Measurements from ENCODE around the gene DACH1.

The DACH1 gene

DNA sequence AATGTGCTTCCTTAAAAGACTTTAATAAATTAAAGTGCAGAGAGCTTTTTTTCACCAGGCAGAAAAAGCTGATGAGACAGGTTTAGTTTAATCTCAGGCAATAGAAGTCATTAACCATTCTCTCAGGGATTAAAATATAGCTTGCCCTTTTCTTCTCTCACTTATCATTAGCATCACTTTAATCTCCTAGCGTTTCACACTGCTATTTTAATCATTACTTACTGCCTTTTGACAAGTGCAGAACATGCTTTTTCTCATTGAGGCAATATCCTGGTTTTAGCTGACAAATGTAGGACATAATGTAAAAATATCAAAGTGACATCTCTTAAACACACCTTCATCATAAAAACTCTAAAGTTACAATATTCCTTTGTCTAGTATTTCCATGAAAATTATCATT is 94.6 kb downstream of the DACH1 start:
- DNase-seq: no peak

GRCh38 chr13:71771144-71771543 is 95.9 kb downstream of the DACH1 start:
- no peak for DNase-seq

GRCh38 chr13:71770710-71771109 is 96.3 kb downstream of the DACH1 start:
- no peak for DNase-seq

DNA sequence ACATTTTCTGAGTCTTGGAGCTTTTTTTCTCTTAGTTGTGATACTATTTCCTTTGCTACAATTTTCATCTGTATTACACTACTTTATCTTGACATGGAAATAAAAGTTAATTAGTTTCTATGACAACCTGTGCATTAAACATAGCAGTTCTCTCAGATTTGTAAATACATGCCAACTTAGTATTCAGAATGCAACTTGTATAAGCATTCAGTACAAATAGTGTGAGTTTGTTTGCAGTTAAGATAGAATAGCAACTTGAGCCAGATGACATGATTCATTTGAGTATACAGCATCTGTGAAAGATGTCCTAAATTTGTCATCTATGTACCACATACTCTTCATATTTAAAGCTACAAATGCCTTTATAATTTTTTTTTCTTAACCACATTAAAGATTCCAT is 98.1 kb downstream of the DACH1 start:
- DNase-seq: no peak

- DNase-seq: no peak
Observed at GRCh38 chr13:71759651-71760511, 107.1 kb downstream of the DACH1 start.

- no peak for DNase-seq
Observed at GRCh38 chr13:71758828-71759227, 108.2 kb downstream of the DACH1 start.

DNA sequence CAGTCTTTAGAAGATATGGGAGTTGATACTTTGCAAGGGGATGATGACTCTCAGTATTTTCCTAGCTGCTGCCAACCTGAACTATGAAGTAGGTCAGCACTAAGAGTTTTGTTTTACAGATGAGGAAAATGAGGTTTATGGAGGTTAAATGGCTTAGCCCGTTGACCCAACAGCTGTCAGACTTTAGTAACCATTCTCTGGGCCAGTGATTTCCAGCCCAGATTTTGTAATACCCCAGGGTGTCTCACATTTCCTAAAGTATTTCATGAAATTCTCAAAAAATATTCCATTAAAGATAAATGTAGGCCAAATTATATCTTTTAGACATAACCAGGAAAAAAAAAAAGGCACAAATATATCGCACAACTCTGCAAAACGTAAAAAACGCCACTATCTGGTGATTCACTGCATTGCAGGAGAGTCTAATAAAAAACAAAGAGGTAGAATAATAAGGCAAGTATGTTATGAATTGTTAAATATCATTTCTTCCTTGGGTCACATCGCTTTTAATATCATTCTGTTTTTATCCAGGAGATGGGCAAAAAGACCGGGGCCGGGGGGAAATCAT is 112.5 kb downstream of the DACH1 start:
- no peak for DNase-seq

DNA sequence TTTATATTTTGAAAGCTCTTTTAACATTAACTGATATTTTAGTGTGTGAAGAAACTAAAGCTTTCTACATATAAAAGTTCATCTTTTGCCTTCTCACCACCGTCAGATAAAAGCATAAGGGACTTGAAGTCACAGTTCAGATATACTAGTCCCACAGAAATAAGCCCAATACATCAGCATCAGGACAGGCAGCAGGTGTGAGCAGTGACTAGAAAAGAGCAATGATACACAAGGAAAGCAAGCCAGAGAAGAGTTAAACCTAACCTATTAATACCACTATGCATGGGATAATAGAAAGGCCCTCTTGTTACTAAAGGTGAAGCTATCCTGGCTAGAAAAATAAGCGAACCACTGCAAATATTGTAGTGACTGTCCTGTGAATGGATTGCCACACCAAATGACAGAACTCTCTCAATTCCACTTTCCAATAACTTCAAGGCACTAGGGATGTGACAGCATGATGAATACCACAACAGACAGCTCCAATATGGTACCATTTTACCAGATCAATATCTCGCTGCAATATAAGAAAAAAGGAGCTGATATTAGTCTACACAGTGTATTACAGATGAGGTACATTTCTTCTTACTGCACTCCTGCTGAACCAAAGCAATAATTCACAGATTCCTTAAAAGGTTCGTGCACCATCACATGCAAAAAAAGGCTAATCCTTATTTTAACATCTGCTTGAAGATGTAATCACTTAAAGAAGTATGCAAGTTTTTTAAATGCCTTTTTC is 114.1 kb downstream of the DACH1 start:
- no peak for DNase-seq

DNA sequence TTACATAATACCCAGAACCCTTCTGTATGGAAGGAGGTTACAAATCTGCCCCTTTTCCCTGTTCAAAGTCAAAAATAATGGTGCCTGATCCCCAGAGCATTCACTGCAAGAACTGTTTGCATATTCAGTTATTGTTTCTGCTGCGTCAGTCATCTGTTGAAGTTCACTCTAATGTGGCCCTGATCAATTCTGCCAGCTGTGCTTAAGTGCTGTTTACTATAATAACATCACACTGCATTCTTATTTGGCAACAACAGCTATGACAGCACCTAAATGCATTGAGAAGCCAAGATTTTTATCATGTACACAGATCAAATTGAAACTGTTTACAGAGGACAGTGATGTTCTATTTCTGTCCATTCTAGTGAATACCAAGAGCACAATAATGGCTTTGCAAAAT is 115.9 kb downstream of the DACH1 start:
- no peak for DNase-seq

- no peak for DNase-seq
Observed at GRCh38 chr13:71730267-71730666, 136.7 kb downstream of the DACH1 start.

GRCh38 chr13:71729441-71729840 is 137.6 kb downstream of the DACH1 start:
- DNase-seq: no peak

DNA sequence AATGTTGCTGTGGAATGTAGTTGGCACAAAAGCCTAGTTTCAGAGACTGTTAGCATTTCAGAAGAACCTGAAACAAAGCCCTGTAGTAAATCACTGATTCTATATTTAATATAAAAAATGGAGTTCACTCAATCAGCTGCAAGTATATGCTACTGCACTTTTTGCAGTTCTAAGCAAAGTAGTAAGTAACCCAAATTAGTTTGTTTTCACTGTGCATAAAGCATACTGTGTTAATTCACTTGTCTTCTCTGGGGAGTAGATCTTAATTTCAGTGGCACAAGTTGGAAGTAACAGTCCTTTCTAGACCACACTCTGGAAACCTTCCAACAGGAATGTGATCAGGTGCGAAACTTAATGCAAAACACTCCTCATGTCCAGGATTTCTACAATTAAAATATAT is 139.3 kb downstream of the DACH1 start:
- no peak for DNase-seq

DNA sequence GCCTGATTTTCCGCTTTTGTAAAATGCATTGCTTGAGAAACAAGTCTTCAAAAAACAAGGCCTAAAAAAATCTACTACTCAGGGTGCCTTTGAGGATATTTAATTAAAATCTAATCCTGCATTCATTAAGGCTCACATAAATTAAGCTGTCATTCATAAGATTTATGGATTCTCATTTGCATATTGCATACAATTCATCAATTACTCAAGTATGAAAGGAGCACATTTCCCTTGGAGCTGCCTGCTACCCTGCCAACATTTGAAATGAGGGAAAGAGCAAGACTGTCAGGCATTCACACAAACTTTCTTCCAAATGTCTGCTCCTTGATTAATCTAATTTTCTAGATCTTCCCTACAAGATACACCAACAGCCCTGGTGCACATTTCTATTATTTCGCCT is 140.0 kb downstream of the DACH1 start:
- no peak for DNase-seq

- DNase-seq: no peak
Observed at GRCh38 chr13:71722206-71722605, 144.8 kb downstream of the DACH1 start.

DNA sequence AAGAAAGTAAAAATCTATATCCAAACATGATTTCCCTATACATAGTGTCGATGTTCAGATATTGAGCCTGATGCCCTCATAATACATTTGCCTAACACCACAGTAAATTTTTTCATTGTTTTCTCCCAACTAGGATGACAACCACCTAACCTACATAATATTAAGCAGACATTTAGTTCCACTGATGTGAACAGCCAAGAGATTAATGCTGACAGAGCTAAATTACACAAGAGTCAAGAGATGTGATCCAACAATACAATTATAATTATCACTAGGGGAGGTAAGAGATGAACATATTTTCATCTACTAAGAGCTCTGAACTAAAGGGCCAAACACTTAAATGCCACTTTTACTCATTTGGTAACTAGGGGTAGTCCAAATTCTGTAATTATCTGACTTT is 145.9 kb downstream of the DACH1 start:
- no peak for DNase-seq

GRCh38 chr13:71718931-71719330 is 148.1 kb downstream of the DACH1 start:
- DNase-seq: no peak

- DNase-seq: no peak
Observed at GRCh38 chr13:71714802-71715375, 152.1 kb downstream of the DACH1 start.

GRCh38 chr13:71712988-71713653 is 153.9 kb downstream of the DACH1 start:
- no peak for DNase-seq

GRCh38 chr13:71704656-71705055 is 162.3 kb downstream of the DACH1 start:
- no peak for DNase-seq

- DNase-seq: no peak
Observed at GRCh38 chr13:71703138-71703537, 163.9 kb downstream of the DACH1 start.

DNA sequence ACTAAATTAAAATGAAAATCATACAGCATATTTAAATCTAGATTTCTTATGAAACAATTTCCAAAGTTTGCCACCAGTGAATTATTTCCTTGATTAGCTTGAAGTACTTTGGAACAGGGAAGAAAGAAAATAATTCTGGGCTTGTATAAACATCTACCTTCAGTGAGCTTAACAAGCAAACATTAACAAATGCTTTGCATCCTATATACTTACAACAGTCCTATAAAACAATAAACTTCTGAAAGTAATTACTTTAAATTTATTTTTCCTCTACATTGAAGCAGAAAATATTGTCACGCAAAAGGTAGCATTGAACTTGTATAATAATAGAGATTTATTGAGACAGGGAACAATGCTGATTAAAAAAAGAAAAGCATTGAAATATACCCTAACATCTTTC is 164.8 kb downstream of the DACH1 start:
- no peak for DNase-seq

DNA sequence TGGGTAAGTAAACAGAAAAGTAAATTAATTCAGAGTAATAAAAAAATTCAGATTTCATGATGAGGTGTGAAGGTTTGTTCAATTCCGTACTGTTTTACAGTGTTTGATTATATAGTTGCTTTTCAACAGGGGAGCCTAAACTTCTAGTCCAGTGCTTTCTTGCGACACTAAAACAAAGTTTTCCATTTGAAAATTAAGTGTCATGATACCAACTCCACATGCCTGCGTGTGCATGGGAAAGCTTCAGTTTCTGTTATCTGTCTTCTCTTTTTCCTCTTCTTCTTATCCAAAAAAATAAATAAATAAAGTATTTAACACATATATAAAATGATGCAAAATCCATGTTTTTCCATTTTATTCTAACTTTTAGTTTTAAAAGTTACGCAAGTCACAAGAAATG is 165.3 kb downstream of the DACH1 start:
- DNase-seq: no peak

DNA sequence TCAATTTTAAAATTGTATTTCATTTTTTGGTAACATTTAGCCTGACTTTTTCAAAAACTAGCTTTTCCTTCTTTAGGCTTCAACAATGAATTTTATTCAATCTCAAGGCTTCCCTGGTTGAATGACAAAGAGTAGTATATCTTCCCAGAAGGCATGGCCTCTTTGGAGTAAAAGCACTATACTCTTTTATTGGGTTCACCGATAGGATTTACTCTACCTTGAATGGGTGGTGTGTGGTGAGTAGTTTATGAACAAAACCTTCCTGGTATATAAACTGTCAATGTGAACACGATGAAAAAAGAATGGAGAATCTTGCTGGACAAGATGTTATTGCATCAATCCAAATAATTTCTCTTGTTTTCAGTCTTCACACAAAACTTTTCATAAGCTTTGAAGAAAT is 167.7 kb downstream of the DACH1 start:
- DNase-seq: no peak
